Spleen (tissue), 7 donors: ENCODE results near the gene C1orf52.

Experiments
- CTCF ChIP-seq, 11 experiments: fragments of 200-600 bp in 7 of 11; fragments of 450-650 bp in 4 of 11; sonication (generic) in 4 of 11; IDR thresholded peaks in 8 of 11; conservative IDR thresholded peaks in 3 of 11; 1 replicate in 7 of 11; 2 replicates in 4 of 11; pipeline versions ENCODE4 v1.4.0 to v1.8.0; 2016 to 2021; ENCODE audit warnings: antibody characterized with exemption in 11 of 11, inconsistent platforms in 4 of 11, mild to moderate bottlenecking in 1 of 11
- POLR2A ChIP-seq, 3 donors: fragments of 450-650 bp; IDR thresholded peaks; one replicate each; pipeline ENCODE4 v1.5.1; 2017; ENCODE audit warnings: antibody characterized with exemption in 3 of 3, mild to moderate bottlenecking in 1 of 3
- POLR2AphosphoS5 ChIP-seq, 3 donors: sonication (generic); formaldehyde crosslinking; IDR thresholded peaks; one replicate each; pipeline ENCODE4 v1.5.1; 2017; ENCODE audit warnings: antibody characterized with exemption in 3 of 3
- donor health status: DM: no; HTN: no; CAD: no; lungs with moderate emphysema.
- donor health status: DM: no; HTN: no; CAD: no.
- donor health status: DM: no; HTN: no; CAD: no.

DNA sequence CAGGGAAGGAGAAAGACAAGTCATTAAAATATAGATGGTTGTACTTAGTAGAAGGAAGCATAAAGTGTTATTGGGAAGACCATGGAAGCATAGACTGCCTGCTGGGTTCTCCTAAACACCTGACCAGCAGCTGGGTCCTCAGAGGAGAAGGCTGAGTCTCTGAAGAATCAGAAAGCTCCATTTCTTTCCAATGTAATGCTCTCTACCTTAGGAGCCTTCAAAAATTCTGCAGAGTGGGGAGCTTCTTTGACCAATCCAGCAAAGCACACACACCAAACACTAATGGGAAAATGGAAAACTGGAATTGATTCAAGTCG lies 38.0 kb upstream of the C1orf52 start:
- TF ChIP-seq CTCF (IDR thresholded peaks at IDR 0.05 in 8 of 11, conservative IDR thresholded peaks at IDR 0.05 in 3 of 11) (no peak), POLR2A (IDR thresholded peaks at IDR 0.05) (no peak), POLR2AphosphoS5 (IDR thresholded peaks at IDR 0.05) (no peak)
